IMR-90 (cell line): ENCODE results near the gene MAPK1. TPM values are rescaled to one million over a fixed set of nuclear protein-coding genes. Genes with fewer than 3 reads are reported as not detected.
"Not testable (repeated sequence)": the region's sequence is repeated elsewhere in the genome, so short reads cannot be mapped to it uniquely, and the experiment has no call there.

ENCODE experiments used
- ATAC-seq: fragments of 200-7000 bp; cut with Tn5 transposase; 2 replicates; pipeline ENCODE4 v1.9.1; 2020; ENCODE audit warnings: low read depth, mild to moderate bottlenecking, moderate library complexity
- BruUV-seq: library from RNA; stranded (reverse); fragments of 400-500 nt; replicated peaks from 2 replicates; lab custom pipeline; 2021; lab: Mats Ljungman, UMichigan
- CTCF ChIA-PET: fragments of 300-600 bp; formaldehyde crosslinking; extraction: SDS; loops from one replicate; lab custom pipeline; 2021; ENCODE audit warnings: antibody characterized with exemption; lab: Yijun Ruan, JAX
- POLR2A ChIA-PET: fragments of 300-600 bp; sonication (Branson Sonifier 250); formaldehyde crosslinking; loops from one replicate; lab custom pipeline; 2022; ENCODE audit warnings: antibody characterized with exemption; ENCODE audit not compliant: unreplicated experiment; lab: Charles Lee
- DNase-seq: peaks from one replicate; pipeline ENCODE4 v3.0.0; 2013
- H2AFZ ChIP-seq: replicated peaks from 2 replicates; pipeline ENCODE3; 2013; ENCODE audit warnings: low read length, mild to moderate bottlenecking; ENCODE audit not compliant: poor library complexity
- H2AK5ac ChIP-seq: 2 replicates; pipeline ENCODE4 v1.6.1; 2013; ENCODE audit warnings: low read depth, low read length, inconsistent platforms
- H2AK9ac ChIP-seq: replicated peaks from 2 replicates; pipeline ENCODE3; 2013; ENCODE audit warnings: mild to moderate bottlenecking, low read depth, low read length, moderate library complexity; ENCODE audit not compliant: poor library complexity
- H2BK120ac ChIP-seq: 2 replicates; pipeline ENCODE4 v1.6.1; 2013; ENCODE audit warnings: low read depth, low read length, inconsistent platforms
- H2BK15ac ChIP-seq: 3 replicates; pipeline ENCODE4 v1.6.1; 2013; ENCODE audit warnings: low read depth, low read length, inconsistent platforms
- H2BK20ac ChIP-seq: 2 replicates; pipeline ENCODE4 v1.6.1; 2013; ENCODE audit warnings: low read depth, mild to moderate bottlenecking, inconsistent platforms, low read length, moderate library complexity
- H2BK5ac ChIP-seq: 2 replicates; pipeline ENCODE4 v1.6.1; 2013; ENCODE audit warnings: mild to moderate bottlenecking, low read depth, low read length, inconsistent platforms; ENCODE audit not compliant: poor library complexity, severe bottlenecking
- H3K14ac ChIP-seq: replicated peaks from 2 replicates; pipeline ENCODE4 v1.6.1; 2013; ENCODE audit warnings: low read depth, low read length, inconsistent platforms
- H3K18ac ChIP-seq: 2 replicates; pipeline ENCODE4 v1.6.1; 2013; ENCODE audit warnings: low read depth, low read length, control low read depth
- H3K23ac ChIP-seq: 2 replicates; pipeline ENCODE4 v1.6.1; 2013; ENCODE audit warnings: low read depth, low read length, inconsistent platforms
- H3K27ac ChIP-seq: 2 replicates; pipeline ENCODE4 v1.5.1; 2013; ENCODE audit warnings: mild to moderate bottlenecking, control low read depth, low read length; ENCODE audit not compliant: insufficient read depth
- H3K27me3 ChIP-seq: 2 replicates; pipeline ENCODE4 v1.6.1; 2013; ENCODE audit warnings: low read length; ENCODE audit not compliant: control insufficient read depth, insufficient read depth
- H3K36me3 ChIP-seq: 2 replicates; pipeline ENCODE4 v1.6.1; 2013; ENCODE audit warnings: low read length, mixed read lengths; ENCODE audit not compliant: control insufficient read depth, insufficient read depth
- H3K4ac ChIP-seq: 2 replicates; pipeline ENCODE4 v1.6.1; 2013; ENCODE audit warnings: low read depth, low read length, inconsistent platforms
- H3K4me1 ChIP-seq: 2 replicates; pipeline ENCODE4 v1.6.1; 2013; ENCODE audit warnings: low read length, mixed read lengths; ENCODE audit not compliant: control insufficient read depth, insufficient read depth
- H3K4me2 ChIP-seq: 2 replicates; pipeline ENCODE4 v1.6.1; 2013; ENCODE audit warnings: low read depth, mild to moderate bottlenecking, control low read depth, low read length, moderate library complexity
- H3K4me3 ChIP-seq: 2 replicates; pipeline ENCODE4 v1.5.1; 2013; ENCODE audit warnings: low read depth, mild to moderate bottlenecking, control low read depth, low read length, moderate library complexity; ENCODE audit not compliant: insufficient read depth
- H3K56ac ChIP-seq: 2 replicates; pipeline ENCODE4 v1.6.1; 2013; ENCODE audit warnings: low read length, inconsistent platforms; ENCODE audit not compliant: insufficient read depth; ENCODE audit errors: extremely low read depth
- H3K79me1 ChIP-seq, 2 experiments: 2 replicates each; pipeline ENCODE4 v1.6.1; 2013; ENCODE audit warnings: low read length in 2 of 2, inconsistent platforms in 1 of 2, low read depth in 1 of 2
- H3K9ac ChIP-seq: 2 replicates; pipeline ENCODE4 v1.6.1; 2013; ENCODE audit warnings: low read depth, low read length, control low read depth
- H3K9me1 ChIP-seq: 2 replicates; pipeline ENCODE4 v1.6.1; 2013; ENCODE audit warnings: low read length, inconsistent platforms; ENCODE audit not compliant: insufficient read depth
- H3K9me3 ChIP-seq: 2 replicates; pipeline ENCODE4 v1.6.1; 2013; ENCODE audit warnings: low read length; ENCODE audit not compliant: control insufficient read depth, insufficient read depth
- H4K20me1 ChIP-seq: 2 replicates; pipeline ENCODE4 v1.6.1; 2013; ENCODE audit warnings: low read length, inconsistent platforms; ENCODE audit not compliant: insufficient read depth
- H4K5ac ChIP-seq: 2 replicates; pipeline ENCODE4 v1.6.1; 2013; ENCODE audit warnings: mild to moderate bottlenecking, low read depth, low read length, control low read depth
- H4K8ac ChIP-seq, 2 experiments: 2 replicates each; pipeline ENCODE4 v1.6.1; 2013; ENCODE audit warnings: low read depth in 2 of 2, low read length in 2 of 2, control low read depth in 1 of 2, inconsistent platforms in 1 of 2
- H4K91ac ChIP-seq: 2 replicates; pipeline ENCODE4 v1.6.1; 2013; ENCODE audit warnings: low read depth, low read length, inconsistent platforms; ENCODE audit not compliant: insufficient read depth
- FOS ChIP-seq: fragments of 150-350 bp; IDR thresholded peaks from 2 replicates; pipeline ENCODE4 v1.6.1; 2016; ENCODE audit warnings: low read depth, low read length
- WGBS, 2 experiments: methylation state at CpG; one replicate each; pipeline versions ENCODE4 v1.1.5 to v1.1.7; 2013; ENCODE audit warnings: missing lambda C conversion rate in 2 of 2; ENCODE audit not compliant: insufficient read length in 1 of 2; ENCODE audit errors: extremely low coverage in 2 of 2; 5-methylcytosine and 5-hydroxymethylcytosine counted together
- dilution Hi-C: fragments of 300-500 bp; cut with HindIII; formaldehyde crosslinking; loops from one replicate; pipeline ENCODE4 v1.14.3; 2018; ENCODE audit warnings: low sequenced_read_pairs; ENCODE audit not compliant: unreplicated experiment
- in situ Hi-C: fragments of 300-500 bp; cut with MboI; formaldehyde crosslinking; loops from 3 replicates; pipeline ENCODE4 v1.14.3; 2019; ENCODE audit warnings: low sequenced_read_pairs, inconsistent platforms, mixed read lengths
- intact Hi-C: fragments of 100-400 bp; cut with micrococcal nuclease; formaldehyde crosslinking; loops from 2 replicates; pipeline ENCODE4 v1.10.0; 2022
- polyA plus RNA-seq, 3 experiments: library from polyadenylated mRNA; depleted of rRNA; stranded (reverse); fragments of >200 nt; gene quantifications; 2 replicates each; pipeline ENCODE4 v1.2.3, GENCODE V29; 2012; ENCODE audit warnings: low replicate concordance in 1 of 3
- total RNA-seq: library from RNA; depleted of rRNA; stranded (reverse); fragments of >200 nt; gene quantifications from 2 replicates; pipeline ENCODE4 v1.2.3, GENCODE V29; 2012
- TF ChIP-seq, protein P1 (sequence below): conservative IDR thresholded peaks from 2 replicates; pipeline ENCODE4 v1.5.1; 2012; ENCODE audit warnings: mild to moderate bottlenecking, low read depth, low read length, improper control_type of control experiment

Gene MAPK1
- total and polyA plus RNA-seq, 2 of the 4 experiments (the other 2 are of a cell fraction) = 41.0 to 51.3 TPM

DNA sequence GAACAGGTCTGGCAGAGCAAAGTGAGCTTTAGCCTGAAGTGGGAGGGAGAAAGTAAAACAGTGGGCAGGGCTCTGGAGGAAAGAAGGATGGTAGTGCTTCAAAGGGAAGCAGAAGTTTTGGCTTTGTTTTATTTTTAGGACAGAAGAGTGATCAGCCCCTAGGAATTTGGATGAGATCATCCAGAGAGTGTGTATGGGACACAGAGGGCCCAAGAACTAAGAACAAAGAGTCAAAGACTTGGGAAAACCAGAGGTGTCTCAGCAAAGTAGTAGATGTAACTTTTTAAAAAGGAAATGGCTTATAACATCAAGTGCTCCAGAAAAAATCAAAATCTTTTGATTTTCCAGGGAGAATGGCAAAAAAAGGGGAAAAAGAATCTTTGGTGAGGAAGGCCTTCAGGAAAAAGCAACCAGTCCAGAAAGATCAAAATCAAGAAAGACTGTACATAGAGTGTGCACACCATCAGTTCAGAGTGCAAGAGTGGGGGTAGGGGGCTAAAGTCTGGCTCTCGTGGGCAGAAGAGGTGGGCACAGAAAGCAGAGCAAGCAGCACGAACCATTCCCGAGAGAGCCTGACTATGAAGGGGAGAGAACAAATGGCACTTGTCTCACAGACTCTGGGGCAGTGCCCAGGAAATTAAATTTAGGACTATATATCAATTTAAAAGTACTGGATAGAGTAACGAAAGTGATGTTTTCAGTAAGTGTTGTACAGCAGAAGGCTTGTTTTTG is 30.0 kb downstream of the MAPK1 start:
- Histone ChIP-seq H3K4ac (peak overlapping the region; percentile 97), H3K9me3 (no peaks in the 10 kb centered on the region), H3K23ac (peak overlapping the region; percentile 97), H3K18ac (peak overlapping the region; percentile 87), H3K4me2 (peak overlapping the region; percentile 85), H3K4me1 (peaks cover 10% of the 10 kb centered on the region), H3K36me3 (no peaks in the 10 kb centered on the region), H3K4me3 (no peak overlapping the region), H2AFZ (peak overlapping the region; percentile 19), H4K91ac (peak overlapping the region; percentile 90), H3K27me3 (no peaks in the 10 kb centered on the region), H2AK9ac (peak overlapping the region; percentile 82), H2AK5ac (peak overlapping the region; percentile 78), H3K27ac (peak overlapping the region; percentile 95), H2BK15ac (peak overlapping the region; percentile 71; the same call in 1 of the 3 replicates), H2BK20ac (peak overlapping the region; percentile 82), H3K9ac (peak overlapping the region; percentile 73), H2BK5ac (peak overlapping the region; percentile 88), H3K9me1 (peaks cover 24% of the 10 kb centered on the region), H4K8ac (peak overlapping the region; percentile 32 to 94; a peak in 3 of 4 replicates), H3K79me1 (peaks cover 21 to 66% of the 10 kb centered on the region in 2 experiments), H4K20me1 (peaks cover 58% of the 10 kb centered on the region), H4K5ac (peak overlapping the region; percentile 82), H2BK120ac (peak overlapping the region; percentile 86), H3K56ac (peak overlapping the region; percentile 81), H3K14ac (peak overlapping the region; percentile 96)
- BruUV-seq = no TSS peak
- dilution Hi-C loops (no loop called here), intact Hi-C loops (loop anchor here (2.0 kb wide), 1 partner anchor 27 kb away; no protein-coding TSS in a partner anchor), in situ Hi-C loops (no loop called here)
- ATAC-seq (peak; percentile 95), DNase-seq (peak; percentile 91)
- 0 out of 2 replicates have a peak, but pooled peaks have one; percentile 24 for TF ChIP-seq FOS
- TF ChIP-seq, protein P1, sequence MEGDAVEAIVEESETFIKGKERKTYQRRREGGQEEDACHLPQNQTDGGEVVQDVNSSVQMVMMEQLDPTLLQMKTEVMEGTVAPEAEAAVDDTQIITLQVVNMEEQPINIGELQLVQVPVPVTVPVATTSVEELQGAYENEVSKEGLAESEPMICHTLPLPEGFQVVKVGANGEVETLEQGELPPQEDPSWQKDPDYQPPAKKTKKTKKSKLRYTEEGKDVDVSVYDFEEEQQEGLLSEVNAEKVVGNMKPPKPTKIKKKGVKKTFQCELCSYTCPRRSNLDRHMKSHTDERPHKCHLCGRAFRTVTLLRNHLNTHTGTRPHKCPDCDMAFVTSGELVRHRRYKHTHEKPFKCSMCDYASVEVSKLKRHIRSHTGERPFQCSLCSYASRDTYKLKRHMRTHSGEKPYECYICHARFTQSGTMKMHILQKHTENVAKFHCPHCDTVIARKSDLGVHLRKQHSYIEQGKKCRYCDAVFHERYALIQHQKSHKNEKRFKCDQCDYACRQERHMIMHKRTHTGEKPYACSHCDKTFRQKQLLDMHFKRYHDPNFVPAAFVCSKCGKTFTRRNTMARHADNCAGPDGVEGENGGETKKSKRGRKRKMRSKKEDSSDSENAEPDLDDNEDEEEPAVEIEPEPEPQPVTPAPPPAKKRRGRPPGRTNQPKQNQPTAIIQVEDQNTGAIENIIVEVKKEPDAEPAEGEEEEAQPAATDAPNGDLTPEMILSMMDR = no peak
- ChIA-PET CTCF (no interaction called here), POLR2A (no interaction called here)
- WGBS, 2 experiments = no CpG with 5 or more reads among the region's 4 CpGs

DNA sequence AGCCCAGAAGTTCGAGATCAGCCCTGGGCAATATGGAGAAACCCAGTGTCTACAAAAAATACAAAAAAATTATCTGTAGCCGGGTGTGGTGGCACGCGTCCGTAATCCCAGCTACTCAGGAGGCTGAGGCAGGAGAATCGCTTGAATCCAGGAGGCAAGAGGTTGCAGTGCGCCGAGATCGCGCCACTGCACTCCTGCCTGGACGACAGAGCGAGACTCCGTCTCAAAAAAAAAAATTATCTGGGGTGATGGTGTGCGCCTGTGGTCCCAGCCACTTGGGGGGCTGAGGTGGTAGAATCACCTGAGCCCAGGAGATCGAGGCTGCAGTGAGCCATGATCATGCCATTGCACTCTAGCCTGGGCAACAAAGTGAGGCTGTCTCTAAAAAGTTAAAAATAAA is 31.0 kb downstream of the MAPK1 start:
- POLR2A ChIA-PET, H3K23ac ChIP-seq, H3K9ac ChIP-seq, dilution Hi-C loops, H3K14ac ChIP-seq, H3K9me3 ChIP-seq, H2AK5ac ChIP-seq, H4K5ac ChIP-seq, H2AK9ac ChIP-seq, H4K8ac ChIP-seq, H3K27ac ChIP-seq, H4K91ac ChIP-seq, H3K27me3 ChIP-seq, DNase-seq, H2BK15ac ChIP-seq, H3K4me2 ChIP-seq, CTCF ChIA-PET, H3K4ac ChIP-seq, H2BK5ac ChIP-seq, H3K56ac ChIP-seq, ATAC-seq, H2BK120ac ChIP-seq, H3K18ac ChIP-seq, H3K36me3 ChIP-seq, H2AFZ ChIP-seq, BruUV-seq, H2BK20ac ChIP-seq, H3K4me3 ChIP-seq, in situ Hi-C loops: not testable (repeated sequence)
- peaks cover 66% of the 10 kb centered on the region for H4K20me1 ChIP-seq
- peaks cover 26% of the 10 kb centered on the region for H3K9me1 ChIP-seq
- 89% methylated on average over 8 of the region's 15 CpGs; no CpG with 5 or more reads in 1 of the 2 experiments for whole genome bisulfite sequencing, 2 experiments
- H3K79me1 ChIP-seq = peaks cover 26 to 72% of the 10 kb centered on the region in 2 experiments
- intact Hi-C loops = loop anchor here (2.0 kb wide), 1 partner anchor 28 kb away; no protein-coding TSS in a partner anchor
- H3K4me1 ChIP-seq = peaks cover 14% of the 10 kb centered on the region
